ENCODE data around the gene WFIKKN2.

- TF ChIP-seq ZBTB21 (CRISPR knock-in tag; IDR thresholded peaks at IDR 0.05; ENCODE audit: borderline replicate concordance) (no peak), NFE2L1 (CRISPR knock-in tag; IDR thresholded peaks at IDR 0.05) (no peak), MYBL2 (CRISPR knock-in tag; IDR thresholded peaks at IDR 0.05) (no peak), CREB1 (CRISPR knock-in tag; IDR thresholded peaks at IDR 0.05) (no peak), JUN (CRISPR knock-in tag; IDR thresholded peaks at IDR 0.05) (no peak), TCF7 (CRISPR knock-in tag; IDR thresholded peaks at IDR 0.05; ENCODE audit: low read depth) (no peak), GRHL2 (CRISPR knock-in tag; IDR thresholded peaks at IDR 0.05; ENCODE audit: insufficient replicate concordance, severe bottlenecking) (no peak), SMAD3 (CRISPR knock-in tag; IDR thresholded peaks at IDR 0.05; ENCODE audit: borderline replicate concordance) (no peak), ZNF232 (CRISPR knock-in tag; IDR thresholded peaks at IDR 0.05) (no peak)
- TF ChIP-seq, protein P1, sequence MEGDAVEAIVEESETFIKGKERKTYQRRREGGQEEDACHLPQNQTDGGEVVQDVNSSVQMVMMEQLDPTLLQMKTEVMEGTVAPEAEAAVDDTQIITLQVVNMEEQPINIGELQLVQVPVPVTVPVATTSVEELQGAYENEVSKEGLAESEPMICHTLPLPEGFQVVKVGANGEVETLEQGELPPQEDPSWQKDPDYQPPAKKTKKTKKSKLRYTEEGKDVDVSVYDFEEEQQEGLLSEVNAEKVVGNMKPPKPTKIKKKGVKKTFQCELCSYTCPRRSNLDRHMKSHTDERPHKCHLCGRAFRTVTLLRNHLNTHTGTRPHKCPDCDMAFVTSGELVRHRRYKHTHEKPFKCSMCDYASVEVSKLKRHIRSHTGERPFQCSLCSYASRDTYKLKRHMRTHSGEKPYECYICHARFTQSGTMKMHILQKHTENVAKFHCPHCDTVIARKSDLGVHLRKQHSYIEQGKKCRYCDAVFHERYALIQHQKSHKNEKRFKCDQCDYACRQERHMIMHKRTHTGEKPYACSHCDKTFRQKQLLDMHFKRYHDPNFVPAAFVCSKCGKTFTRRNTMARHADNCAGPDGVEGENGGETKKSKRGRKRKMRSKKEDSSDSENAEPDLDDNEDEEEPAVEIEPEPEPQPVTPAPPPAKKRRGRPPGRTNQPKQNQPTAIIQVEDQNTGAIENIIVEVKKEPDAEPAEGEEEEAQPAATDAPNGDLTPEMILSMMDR (IDR thresholded peaks at IDR 0.05): no peak
- TF ChIP-seq, protein P2, sequence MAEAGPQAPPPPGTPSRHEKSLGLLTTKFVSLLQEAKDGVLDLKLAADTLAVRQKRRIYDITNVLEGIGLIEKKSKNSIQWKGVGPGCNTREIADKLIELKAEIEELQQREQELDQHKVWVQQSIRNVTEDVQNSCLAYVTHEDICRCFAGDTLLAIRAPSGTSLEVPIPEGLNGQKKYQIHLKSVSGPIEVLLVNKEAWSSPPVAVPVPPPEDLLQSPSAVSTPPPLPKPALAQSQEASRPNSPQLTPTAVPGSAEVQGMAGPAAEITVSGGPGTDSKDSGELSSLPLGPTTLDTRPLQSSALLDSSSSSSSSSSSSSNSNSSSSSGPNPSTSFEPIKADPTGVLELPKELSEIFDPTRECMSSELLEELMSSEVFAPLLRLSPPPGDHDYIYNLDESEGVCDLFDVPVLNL (CRISPR knock-in tag; IDR thresholded peaks at IDR 0.05; ENCODE audit: borderline replicate concordance, low read depth): no peak
- TF ChIP-seq, protein P3, sequence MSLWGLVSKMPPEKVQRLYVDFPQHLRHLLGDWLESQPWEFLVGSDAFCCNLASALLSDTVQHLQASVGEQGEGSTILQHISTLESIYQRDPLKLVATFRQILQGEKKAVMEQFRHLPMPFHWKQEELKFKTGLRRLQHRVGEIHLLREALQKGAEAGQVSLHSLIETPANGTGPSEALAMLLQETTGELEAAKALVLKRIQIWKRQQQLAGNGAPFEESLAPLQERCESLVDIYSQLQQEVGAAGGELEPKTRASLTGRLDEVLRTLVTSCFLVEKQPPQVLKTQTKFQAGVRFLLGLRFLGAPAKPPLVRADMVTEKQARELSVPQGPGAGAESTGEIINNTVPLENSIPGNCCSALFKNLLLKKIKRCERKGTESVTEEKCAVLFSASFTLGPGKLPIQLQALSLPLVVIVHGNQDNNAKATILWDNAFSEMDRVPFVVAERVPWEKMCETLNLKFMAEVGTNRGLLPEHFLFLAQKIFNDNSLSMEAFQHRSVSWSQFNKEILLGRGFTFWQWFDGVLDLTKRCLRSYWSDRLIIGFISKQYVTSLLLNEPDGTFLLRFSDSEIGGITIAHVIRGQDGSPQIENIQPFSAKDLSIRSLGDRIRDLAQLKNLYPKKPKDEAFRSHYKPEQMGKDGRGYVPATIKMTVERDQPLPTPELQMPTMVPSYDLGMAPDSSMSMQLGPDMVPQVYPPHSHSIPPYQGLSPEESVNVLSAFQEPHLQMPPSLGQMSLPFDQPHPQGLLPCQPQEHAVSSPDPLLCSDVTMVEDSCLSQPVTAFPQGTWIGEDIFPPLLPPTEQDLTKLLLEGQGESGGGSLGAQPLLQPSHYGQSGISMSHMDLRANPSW (CRISPR knock-in tag; conservative IDR thresholded peaks at IDR 0.05; ENCODE audit: low read depth): no peak
Observed at GRCh38 chr17:50875074-50875473, 39.7 kb downstream of the WFIKKN2 start.
